PC-9 (cell line): Measurements from ENCODE around the gene SIK3. TPM values are rescaled to one million over a fixed set of nuclear protein-coding genes. Genes with fewer than 3 reads are reported as not detected.

Experiments used
- BruUV-seq: library from RNA; stranded (reverse); fragments of 400-500 nt; replicated peaks from 2 replicates; lab custom pipeline; 2021; lab: Mats Ljungman, UMichigan
- CTCF ChIA-PET: fragments of 300-600 bp; sonication (Branson Sonifier 250); formaldehyde crosslinking; loops from one replicate; lab custom pipeline; 2022; ENCODE audit warnings: antibody characterized with exemption; lab: Charles Lee
- POLR2A ChIA-PET: fragments of 300-600 bp; sonication (Branson Sonifier 250); formaldehyde crosslinking; loops from one replicate; lab custom pipeline; 2022; ENCODE audit warnings: antibody characterized with exemption; ENCODE audit not compliant: unreplicated experiment; lab: Charles Lee
- DNase-seq, 2 experiments: peaks; one replicate each; pipeline versions ENCODE4 v3.0.0 to v3.0.0-alpha.2; 2015 to 2022; ENCODE audit warnings: mixed read lengths in 1 of 2
- H2AFZ ChIP-seq: fragments of 200-600 bp; sonication (generic); 2 replicates; pipeline ENCODE4 v1.8.1; 2017; ENCODE audit warnings: antibody characterized with exemption
- H3F3A ChIP-seq: fragments of 200-600 bp; sonication (generic); 2 replicates; pipeline ENCODE4 v1.8.1; 2017; ENCODE audit warnings: antibody characterized with exemption, mild to moderate bottlenecking, low read depth; ENCODE audit not compliant: insufficient read depth
- H3K27ac ChIP-seq: fragments of 200-600 bp; sonication (generic); 2 replicates; pipeline ENCODE4 v1.6.1; 2016; ENCODE audit warnings: mixed run types
- H3K27me3 ChIP-seq: fragments of 200-600 bp; sonication (generic); 2 replicates; pipeline ENCODE4 v1.6.1; 2016; ENCODE audit warnings: low read depth, mixed run types; ENCODE audit not compliant: insufficient read depth
- H3K36me3 ChIP-seq: fragments of 200-600 bp; sonication (generic); 2 replicates; pipeline ENCODE4 v1.6.1; 2016; ENCODE audit warnings: low read depth, mixed run types
- H3K4me1 ChIP-seq: fragments of 200-600 bp; sonication (generic); replicated peaks from 2 replicates; pipeline ENCODE4 v1.6.1; 2016; ENCODE audit warnings: mixed run types; ENCODE audit not compliant: insufficient read depth
- H3K4me2 ChIP-seq: fragments of 200-600 bp; sonication (generic); 2 replicates; pipeline ENCODE4 v1.6.1; 2017; ENCODE audit warnings: mixed run types
- H3K4me3 ChIP-seq: fragments of 200-600 bp; sonication (generic); 2 replicates; pipeline ENCODE4 v1.6.1; 2016; ENCODE audit warnings: mixed run types
- H3K79me2 ChIP-seq: fragments of 200-600 bp; sonication (generic); 2 replicates; pipeline ENCODE4 v1.6.1; 2017; ENCODE audit warnings: low read depth, mixed run types
- H3K9me2 ChIP-seq: fragments of 200-600 bp; sonication (generic); 2 replicates; pipeline ENCODE4 v1.8.1; 2017; ENCODE audit warnings: mild to moderate bottlenecking; ENCODE audit not compliant: insufficient read depth
- H3K9me3 ChIP-seq: fragments of 200-600 bp; sonication (generic); 2 replicates; pipeline ENCODE4 v1.8.1; 2016; ENCODE audit warnings: low read depth; ENCODE audit not compliant: insufficient read depth
- H4K20me1 ChIP-seq: fragments of 200-600 bp; sonication (generic); 2 replicates; pipeline ENCODE4 v1.8.1; 2017; ENCODE audit not compliant: insufficient read depth
- EZH2 ChIP-seq: fragments of 200-600 bp; sonication (generic); IDR thresholded peaks from 2 replicates; pipeline ENCODE4 v1.8.0; 2017; ENCODE audit warnings: antibody characterized with exemption, low read depth
- intact Hi-C: fragments of 100-400 bp; cut with micrococcal nuclease; formaldehyde crosslinking; loops from one replicate; pipeline ENCODE4 v1.10.0; 2022; ENCODE audit not compliant: unreplicated experiment
- total RNA-seq: library from RNA; stranded (reverse); gene quantifications from 2 replicates; pipeline ENCODE4 v1.2.3, GENCODE V29; 2021
- TF ChIP-seq, protein P1 (sequence below): fragments of 200-600 bp; sonication (generic); conservative IDR thresholded peaks from 2 replicates; pipeline ENCODE4 v1.6.1; 2017; ENCODE audit warnings: mixed run types, antibody characterized with exemption, mild to moderate bottlenecking, moderate library complexity

SIK3 gene
- total RNA-seq, 1 experiment from 2014 or later = 30.2 TPM

DNA sequence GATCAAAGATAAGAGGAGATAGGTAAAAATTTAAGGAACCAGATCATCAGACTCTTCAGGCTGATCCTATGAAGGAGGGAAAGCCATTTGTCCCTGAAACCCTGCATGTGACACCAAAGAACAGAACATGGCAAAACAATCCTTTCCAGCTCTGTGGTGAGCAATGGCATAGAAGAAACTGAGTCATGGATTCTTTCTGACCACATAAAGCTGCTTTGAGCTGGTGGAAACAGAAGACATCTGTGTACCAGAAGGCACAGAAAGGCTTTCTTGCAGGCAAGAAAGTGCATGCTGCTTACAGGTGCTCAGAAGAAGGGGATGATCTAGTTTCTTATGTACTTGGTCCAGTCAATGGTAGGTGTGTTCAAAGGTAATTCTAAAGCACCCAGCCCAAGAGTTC is 215.8 kb downstream of the SIK3 start:
- Histone ChIP-seq H3K27ac (no peak overlapping the region), H3K4me2 (no peak overlapping the region), H3K9me2 (no peaks in the 10 kb centered on the region), H3K4me3 (no peak overlapping the region), H3K4me1 (0 out of 2 replicates have a peak, but pooled peaks cover 4% of the 10 kb centered on the region), H2AFZ (no peak overlapping the region), H3K36me3 (no peaks in the 10 kb centered on the region), H3K27me3 (no peaks in the 10 kb centered on the region), H3K79me2 (no peaks in the 10 kb centered on the region), H4K20me1 (0 out of 2 replicates have a peak, but pooled peaks cover 3% of the 10 kb centered on the region), H3K9me3 (no peaks in the 10 kb centered on the region), H3F3A (no peaks in the 10 kb centered on the region)
- DNase-seq = no peak
- intact Hi-C loops = no loop called here
- CTCF ChIA-PET = no interaction called here
- TF ChIP-seq, protein P1, sequence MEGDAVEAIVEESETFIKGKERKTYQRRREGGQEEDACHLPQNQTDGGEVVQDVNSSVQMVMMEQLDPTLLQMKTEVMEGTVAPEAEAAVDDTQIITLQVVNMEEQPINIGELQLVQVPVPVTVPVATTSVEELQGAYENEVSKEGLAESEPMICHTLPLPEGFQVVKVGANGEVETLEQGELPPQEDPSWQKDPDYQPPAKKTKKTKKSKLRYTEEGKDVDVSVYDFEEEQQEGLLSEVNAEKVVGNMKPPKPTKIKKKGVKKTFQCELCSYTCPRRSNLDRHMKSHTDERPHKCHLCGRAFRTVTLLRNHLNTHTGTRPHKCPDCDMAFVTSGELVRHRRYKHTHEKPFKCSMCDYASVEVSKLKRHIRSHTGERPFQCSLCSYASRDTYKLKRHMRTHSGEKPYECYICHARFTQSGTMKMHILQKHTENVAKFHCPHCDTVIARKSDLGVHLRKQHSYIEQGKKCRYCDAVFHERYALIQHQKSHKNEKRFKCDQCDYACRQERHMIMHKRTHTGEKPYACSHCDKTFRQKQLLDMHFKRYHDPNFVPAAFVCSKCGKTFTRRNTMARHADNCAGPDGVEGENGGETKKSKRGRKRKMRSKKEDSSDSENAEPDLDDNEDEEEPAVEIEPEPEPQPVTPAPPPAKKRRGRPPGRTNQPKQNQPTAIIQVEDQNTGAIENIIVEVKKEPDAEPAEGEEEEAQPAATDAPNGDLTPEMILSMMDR = no peak
- TF ChIP-seq EZH2 = no peak
- POLR2A ChIA-PET = no interaction called here
- BruUV-seq = no TSS peak

DNA sequence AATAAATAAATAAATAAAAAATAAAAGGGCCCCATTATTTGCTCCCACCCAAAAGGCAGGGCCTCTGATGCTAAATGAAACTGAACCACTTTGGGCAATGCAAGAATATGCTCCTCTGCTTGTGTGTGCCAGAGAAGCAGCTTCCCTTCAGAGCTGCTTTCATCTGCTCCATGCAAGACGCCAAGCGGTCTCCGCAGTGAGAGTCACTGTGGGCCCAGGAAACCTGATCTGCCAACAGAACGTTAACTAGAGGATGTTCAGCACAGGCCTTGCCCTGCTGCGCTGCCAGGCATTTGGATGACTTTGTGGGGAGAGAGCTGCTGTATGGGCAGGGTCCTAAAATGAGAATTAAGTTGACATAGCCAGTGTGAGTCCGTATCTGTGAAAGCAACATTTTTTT is 217.1 kb downstream of the SIK3 start:
- no peaks in the 10 kb centered on the region for H3K9me2 ChIP-seq
- ChIA-PET POLR2A (no interaction called here), CTCF (no interaction called here)
- TF ChIP-seq EZH2 = no peak
- TF ChIP-seq, protein P1 = no peak
- no peak overlapping the region for H2AFZ ChIP-seq
- H3K4me1 ChIP-seq = 0 out of 2 replicates have a peak, but pooled peaks cover 4% of the 10 kb centered on the region
- H3K79me2 ChIP-seq = no peaks in the 10 kb centered on the region
- intact Hi-C loops = loop anchor here (2.0 kb wide), 1 partner anchor 226 kb away; no protein-coding TSS in a partner anchor
- no peaks in the 10 kb centered on the region for H3K27me3 ChIP-seq
- no peak overlapping the region for H3K4me2 ChIP-seq
- H3K4me3 ChIP-seq = no peak overlapping the region
- no peaks in the 10 kb centered on the region for H3K9me3 ChIP-seq
- DNase-seq = no peak
- no peaks in the 10 kb centered on the region for H3F3A ChIP-seq
- H4K20me1 ChIP-seq = 0 out of 2 replicates have a peak, but pooled peaks cover 3% of the 10 kb centered on the region
- no TSS peak for BruUV-seq
- H3K27ac ChIP-seq = no peak overlapping the region
- H3K36me3 ChIP-seq = no peaks in the 10 kb centered on the region

DNA sequence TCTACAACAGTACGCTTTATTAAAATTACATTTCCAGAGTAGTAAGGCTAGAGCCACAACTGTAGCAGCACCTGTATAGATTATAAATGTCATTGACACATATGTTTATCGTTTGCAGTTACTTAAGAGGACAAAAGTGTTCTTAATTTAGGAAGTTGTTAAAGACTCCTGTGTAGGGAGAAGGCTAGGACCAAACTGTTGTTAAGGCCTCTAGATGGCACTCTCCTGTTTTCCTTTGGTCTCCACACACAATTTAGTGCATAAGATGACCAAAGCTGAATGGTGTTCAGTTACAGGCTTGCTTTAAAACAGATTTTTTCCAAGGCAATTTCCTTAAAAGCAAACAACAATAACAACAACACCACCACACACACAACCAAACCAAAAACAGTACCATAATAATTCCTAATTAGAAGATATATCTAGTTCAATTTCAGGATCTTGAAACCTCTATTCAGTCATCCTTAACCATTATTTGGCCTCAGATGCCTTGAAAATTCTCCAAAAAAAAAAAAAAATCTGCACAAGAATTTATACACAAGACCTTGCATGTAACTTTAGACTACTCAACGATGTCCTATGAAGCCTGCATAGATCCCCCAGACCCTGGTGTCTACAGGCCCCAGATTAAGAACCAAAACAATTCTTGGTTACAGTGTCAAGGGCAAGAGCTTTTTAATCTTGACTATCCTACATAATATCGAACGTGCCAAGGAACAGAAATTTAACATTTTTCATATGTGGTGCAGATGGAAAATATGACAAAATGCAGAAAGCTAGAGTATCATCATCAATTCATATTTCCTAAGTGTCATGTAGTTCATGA is 218.2 kb downstream of the SIK3 start:
- intact Hi-C loops = loop anchor here (1.0 to 2.0 kb wide), 3 partner anchors 218 to 346 kb away; partner anchors contain the start of gene SIK3
- H3K9me2 ChIP-seq = no peaks in the 10 kb centered on the region
- no peak overlapping the region for H3K27ac ChIP-seq
- DNase-seq = peak; percentile 8 to 65
- no peaks in the 10 kb centered on the region for H3K36me3 ChIP-seq
- TF ChIP-seq EZH2 = no peak
- TF ChIP-seq, protein P1 = peak; percentile 86
- POLR2A ChIA-PET = interaction anchor here (0.6 kb wide), 2 partner anchors 44 to 210 kb away, joined by 3 to 21 read pairs; no protein-coding TSS in a partner anchor
- 0 out of 2 replicates have a peak, but pooled peaks cover 4% of the 10 kb centered on the region for H3K4me1 ChIP-seq
- no peaks in the 10 kb centered on the region for H3F3A ChIP-seq
- no peaks in the 10 kb centered on the region for H3K79me2 ChIP-seq
- CTCF ChIA-PET = interaction anchor here (0.7 to 1.4 kb wide), 3 partner anchors 89 to 226 kb away, joined by 3 to 6 read pairs (median 5); no protein-coding TSS in a partner anchor
- H4K20me1 ChIP-seq = 0 out of 2 replicates have a peak, but pooled peaks cover 3% of the 10 kb centered on the region
- no peak overlapping the region for H2AFZ ChIP-seq
- BruUV-seq = no TSS peak
- no peak overlapping the region for H3K4me3 ChIP-seq
- H3K9me3 ChIP-seq = no peaks in the 10 kb centered on the region
- no peak overlapping the region for H3K4me2 ChIP-seq
- no peaks in the 10 kb centered on the region for H3K27me3 ChIP-seq
